D721Med (cell line): ENCODE measurements around the gene CDKN2B-AS1.

Experiments used
- DNase-seq: peaks from one replicate; pipeline ENCODE4 v3.0.0; 2011; ENCODE audit warnings: low spot score; ENCODE audit not compliant: insufficient read length
- FAIRE-seq: peaks from 2 replicates; lab custom pipeline; 2011; peaks lifted over from hg19 to GRCh38; lab: Jason Lieb, UNC
- CTCF ChIP-seq: IDR thresholded peaks from 2 replicates; pipeline ENCODE4 v1.5.1; 2012; ENCODE audit warnings: mild to moderate bottlenecking, control low read depth; ENCODE audit not compliant: insufficient read depth; ENCODE audit errors: missing control alignments

CDKN2B-AS1 gene

GRCh38 chr9:22029231-22029630 is 34.6 kb downstream of the CDKN2B-AS1 start:
- no peak for TF ChIP-seq CTCF

GRCh38 chr9:22030101-22030598 is 35.6 kb downstream of the CDKN2B-AS1 start:
- no peak for DNase-seq
- TF ChIP-seq CTCF = no peak
- no peak for FAIRE-seq

More at GRCh38 chr9:22029231-22029630, 34.6 kb downstream of the CDKN2B-AS1 start:
- DNase-seq = no peak
- no peak for FAIRE-seq

DNA sequence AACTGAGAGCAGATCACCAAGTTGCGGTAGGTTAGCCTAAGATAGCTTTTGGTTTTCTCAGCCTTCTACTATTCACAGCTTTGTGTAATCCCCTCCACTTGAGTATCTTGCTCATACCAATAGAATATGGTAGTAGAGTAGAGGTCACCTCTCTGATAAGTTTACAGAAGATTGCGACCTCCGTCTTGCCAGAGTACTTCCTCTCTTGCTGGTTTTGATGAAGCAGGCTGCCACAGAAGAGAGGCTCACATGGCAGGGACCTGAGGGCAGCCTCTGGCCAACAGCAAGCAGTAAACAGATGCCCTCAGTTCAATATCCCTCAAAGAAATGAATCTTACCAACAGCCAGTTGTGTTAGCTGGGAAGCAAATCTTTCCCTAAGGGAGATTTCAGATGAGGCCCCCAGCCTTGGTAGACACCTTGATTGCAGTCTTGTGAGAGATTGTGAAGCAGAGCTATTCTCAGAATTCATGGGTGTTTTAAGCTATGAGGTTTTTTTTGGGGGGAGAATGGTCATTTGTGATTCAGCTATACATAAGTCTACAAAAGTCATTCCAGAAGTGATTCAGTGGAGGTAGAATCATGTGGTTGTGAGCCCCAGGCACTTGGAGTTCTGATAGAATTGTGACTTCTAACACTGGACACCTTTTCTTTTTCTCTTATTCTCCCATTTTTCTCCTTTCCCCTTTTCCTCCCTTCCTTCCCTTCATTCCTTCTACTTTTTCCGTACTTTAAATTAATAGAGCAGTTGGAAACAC is 37.2 kb downstream of the CDKN2B-AS1 start:
- no peak for DNase-seq
- no peak for TF ChIP-seq CTCF
- FAIRE-seq = no peak

- no peak for DNase-seq
- no peak for TF ChIP-seq CTCF
- FAIRE-seq = no peak
Observed at GRCh38 chr9:22033012-22033630, 38.5 kb downstream of the CDKN2B-AS1 start.

GRCh38 chr9:22035591-22036011 is 41.0 kb downstream of the CDKN2B-AS1 start:
- TF ChIP-seq CTCF = no peak
- FAIRE-seq = no peak
- no peak for DNase-seq

- DNase-seq (no peak), FAIRE-seq (no peak)
- no peak for TF ChIP-seq CTCF
Observed at GRCh38 chr9:22036866-22037626, 42.5 kb downstream of the CDKN2B-AS1 start.
